Upper lobe of left lung (tissue), 6 donors: ENCODE measurements around the gene TTC9C. TPM values are rescaled to one million over a fixed set of nuclear protein-coding genes. Genes with fewer than 3 reads are reported as not detected.
"Not testable (repeated sequence)": the region's sequence is repeated elsewhere in the genome, so short reads cannot be mapped to it uniquely, and the experiment has no call there.

Source experiments
- ATAC-seq, 2 donors: fragments of 200-7000 bp; cut with Tn5 transposase; one replicate each; pipeline ENCODE4 v1.9.1; 2022; ENCODE audit warnings: mild to moderate bottlenecking in 2 of 2, moderate library complexity in 2 of 2; ENCODE audit not compliant: low FRiP score in 2 of 2
- DNase-seq, 2 donors: peaks; one replicate each; pipeline ENCODE4 v3.0.0-alpha.2; 2019 to 2020
- H3K27ac ChIP-seq, 4 donors: fragments of 200-600 bp; sonication (generic); one replicate each; pipeline ENCODE4 v1.5.1; 2016 to 2019
- H3K27me3 ChIP-seq, 4 donors: fragments of 200-600 bp; sonication (generic); one replicate each; pipeline ENCODE4 v1.5.1; 2017 to 2019
- H3K36me3 ChIP-seq, 4 donors: fragments of 200-600 bp; sonication (generic); one replicate each; pipeline ENCODE4 v1.5.1; 2016 to 2019
- H3K4me1 ChIP-seq, 4 donors: fragments of 200-600 bp; sonication (generic); one replicate each; pipeline ENCODE4 v1.5.1; 2018 to 2019
- H3K4me3 ChIP-seq, 4 donors: fragments of 200-600 bp; sonication (generic); one replicate each; pipeline ENCODE4 v1.5.1; 2017 to 2019; ENCODE audit warnings: mild to moderate bottlenecking in 2 of 4, moderate library complexity in 1 of 4
- H3K9me3 ChIP-seq, 4 donors: fragments of 200-600 bp; sonication (generic); one replicate each; pipeline ENCODE4 v1.5.1; 2018 to 2019
- CTCF ChIP-seq, 6 experiments: fragments of 450-650 bp in 4 of 6; fragments of 200-600 bp in 2 of 6; sonication (generic) in 2 of 6; IDR thresholded peaks; one replicate each; pipeline ENCODE4 v1.5.1; 2016 to 2019; ENCODE audit warnings: antibody characterized with exemption in 6 of 6
- EP300 ChIP-seq, 4 donors: sonication (generic); formaldehyde crosslinking; IDR thresholded peaks; one replicate each; pipeline ENCODE4 v1.5.1; 2017; ENCODE audit warnings: antibody characterized with exemption in 4 of 4, control low read depth in 2 of 4
- POLR2A ChIP-seq, 4 donors: fragments of 450-650 bp; IDR thresholded peaks; one replicate each; pipeline ENCODE4 v1.5.1; 2016 to 2017; ENCODE audit warnings: antibody characterized with exemption in 4 of 4, mild to moderate bottlenecking in 2 of 4
- POLR2AphosphoS5 ChIP-seq, 2 donors: sonication (generic); formaldehyde crosslinking; IDR thresholded peaks; one replicate each; pipeline ENCODE4 v1.5.1; 2017; ENCODE audit warnings: antibody characterized with exemption in 2 of 2
- WGBS, 2 donors: methylation state at CpG; one replicate each; pipeline ENCODE4 v1.1.5; 2017 to 2018; 5-methylcytosine and 5-hydroxymethylcytosine counted together
- total RNA-seq, 6 donors: library from RNA; depleted of rRNA in 4 of 6; stranded (reverse); fragments of >200 nt in 4 of 6; gene quantifications; one replicate each; pipeline versions ENCODE4 v1.1.0 to v1.2.1, GENCODE V29; 2016 to 2021
- donor health status: DM: no; HTN: no; CAD: no; lungs with moderate emphysema.
- donor health status: DM: no; HTN: yes; CAD: no; lungs with severe emphysema.

Gene TTC9C
- total RNA-seq, 6 donors from 2014 or later, result 18.9 to 31.5 (median 28.6) TPM

DNA sequence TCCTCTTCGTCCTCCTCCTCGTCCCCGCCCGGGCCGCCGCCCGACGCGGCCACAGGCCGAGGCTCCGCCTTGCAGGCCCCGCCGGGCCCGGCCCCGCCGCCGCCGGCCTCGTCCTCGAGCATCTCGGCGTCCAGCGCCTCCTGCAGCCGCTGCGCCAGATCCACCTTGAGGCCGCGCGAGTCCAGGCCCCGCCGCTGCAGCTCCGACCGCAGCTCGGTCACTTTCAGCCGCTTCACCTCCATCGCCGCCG lies 1.4 kb upstream of the TTC9C start:
- TF ChIP-seq POLR2AphosphoS5 (IDR thresholded peaks at IDR 0.05) (no peak), POLR2A (IDR thresholded peaks at IDR 0.05) (no peak), CTCF (IDR thresholded peaks at IDR 0.05) (peak in 1 of 6 experiments; percentile 5), EP300 (IDR thresholded peaks at IDR 0.05) (no peak)
- Histone ChIP-seq H3K27ac (peak overlapping the region; percentile 86 to 95 (median 93)), H3K4me1 (peaks cover 40 to 61% (median 47%) of the 10 kb centered on the region in 4 donors), H3K27me3 (no peaks in the 10 kb centered on the region), H3K9me3 (no peaks in the 10 kb centered on the region), H3K4me3 (peak overlapping the region; percentile 84 to 100 (median 98)), H3K36me3 (peaks cover 17 to 43% (median 24%) of the 10 kb centered on the region in 4 donors)
- 0% methylated on average over 7 to 11 of the region's 37 CpGs for WGBS, 2 donors
- DNase-seq (no peak), ATAC-seq (peak in 1 of 2 donors; percentile 26)

DNA sequence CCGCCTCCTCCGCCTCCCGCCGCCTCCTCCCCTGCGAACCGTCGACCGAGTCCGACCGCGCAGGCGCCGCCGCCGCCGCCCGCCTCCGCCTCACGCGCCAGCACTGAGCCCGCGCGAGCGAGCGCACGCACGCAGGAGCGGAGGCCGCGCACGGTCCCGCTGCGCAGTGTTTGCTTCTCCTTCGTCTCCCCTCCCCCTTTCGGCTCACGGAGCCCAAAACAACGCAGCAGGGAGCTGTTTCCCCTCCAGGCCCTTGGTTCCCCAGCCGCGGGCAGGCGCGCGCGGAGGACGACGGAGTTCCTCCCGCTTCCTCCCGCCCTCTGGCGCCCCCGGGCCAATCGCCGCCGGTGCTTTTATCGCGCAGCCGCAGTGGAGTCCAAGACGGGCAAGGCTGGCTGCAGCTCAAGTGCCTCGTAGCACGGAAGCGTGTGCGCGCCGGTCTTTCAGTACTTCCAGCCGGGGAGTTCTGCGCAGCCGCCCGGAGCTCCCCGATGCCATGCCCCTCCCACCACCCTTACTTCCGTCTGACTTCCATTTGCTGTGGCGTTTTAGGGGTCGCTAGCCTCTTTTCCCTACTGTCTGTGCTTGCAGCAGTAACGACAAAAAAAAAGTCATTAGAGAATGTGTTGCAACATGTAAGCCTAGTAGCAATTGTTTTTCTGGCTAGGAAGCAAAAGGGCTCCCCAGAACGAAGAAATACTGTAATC lies 968 bp upstream of the TTC9C start, which contains the start of gene HNRNPUL2:
HNRNPUL2 (minus strand) TSS at position 293 of the 707 bp plus-strand sequence. CDS start 301 bp downstream, outside the sequence.
- H3K27ac ChIP-seq, result peak within 1 kb of the TSS; percentile 86 to 95 (median 93)
- peak within 1 kb of the TSS; percentile 84 to 100 (median 98) for H3K4me3 ChIP-seq
- TF ChIP-seq POLR2A (IDR thresholded peaks at IDR 0.05) (peak; percentile 73 to 99 (median 89)), CTCF (IDR thresholded peaks at IDR 0.05) (peak in 5 of 6 experiments; percentile 14 to 28 (median 20)), EP300 (IDR thresholded peaks at IDR 0.05) (peak in 1 of 4 donors; percentile 59), POLR2AphosphoS5 (IDR thresholded peaks at IDR 0.05) (peak; percentile 95 to 97)
- no peaks in the 10 kb centered on the region for H3K27me3 ChIP-seq
- WGBS, 2 donors, result 0 to 1% methylated on average over 24 to 32 of the region's 72 CpGs
- H3K4me1 ChIP-seq, result peaks cover 39 to 61% (median 48%) of the 10 kb centered on the region in 4 donors
- ATAC-seq (peak; percentile 95 to 98), DNase-seq (peak; percentile 99)
- H3K9me3 ChIP-seq, result no peaks in the 10 kb centered on the region
- peaks cover 13 to 42% (median 19%) of the 10 kb centered on the region in 4 donors for H3K36me3 ChIP-seq

GRCh38 chr11:62727872-62728170 lies 465 bp upstream of the TTC9C start:
- peak in 1 of 2 donors; percentile 84 for DNase-seq
- 0 to 1% methylated on average over 20 of the region's 20 CpGs for WGBS, 2 donors
- Histone ChIP-seq H3K4me1 (peaks cover 39 to 61% (median 49%) of the 10 kb centered on the region in 4 donors), H3K27me3 (no peaks in the 10 kb centered on the region), H3K27ac (peak overlapping the region; percentile 86 to 95 (median 93)), H3K36me3 (peaks cover 13 to 42% (median 14%) of the 10 kb centered on the region in 4 donors), H3K4me3 (peak overlapping the region; percentile 51 to 98 (median 90)), H3K9me3 (no peaks in the 10 kb centered on the region)
- TF ChIP-seq POLR2A (IDR thresholded peaks at IDR 0.05) (no peak), EP300 (IDR thresholded peaks at IDR 0.05) (no peak), CTCF (IDR thresholded peaks at IDR 0.05) (no peak), POLR2AphosphoS5 (IDR thresholded peaks at IDR 0.05) (no peak)
- ATAC-seq, result peak; percentile 87 to 92

DNA sequence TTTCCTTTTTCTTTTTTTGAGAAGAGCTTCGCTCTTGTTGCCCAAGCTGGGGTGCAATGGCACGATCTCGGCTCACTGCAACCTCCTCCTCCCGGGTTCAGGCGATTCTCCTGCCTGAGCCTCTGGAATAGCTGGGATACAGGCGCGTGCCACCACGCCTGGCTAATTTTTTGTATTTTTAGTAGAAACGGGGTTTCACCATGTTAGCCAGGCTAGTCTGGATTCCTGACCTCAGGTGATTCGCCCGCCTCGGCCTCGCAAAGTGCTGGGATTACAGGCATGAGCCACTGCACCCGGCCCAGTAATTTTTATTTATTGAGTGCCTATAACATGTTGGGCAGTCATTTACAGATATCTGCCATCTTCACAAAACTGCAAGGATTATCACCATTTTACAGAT lies 1.8 kb downstream of the TTC9C start:
- not testable (repeated sequence) for DNase-seq, H3K9me3 ChIP-seq, ATAC-seq, H3K27ac ChIP-seq, H3K27me3 ChIP-seq
- 86% methylated on average over 14 of the region's 14 CpGs for WGBS, 2 donors
- H3K4me3 ChIP-seq, result peak overlapping the region in 2 of 4 donors; percentile 97 to 98
- H3K4me1 ChIP-seq, result peaks cover 19 to 42% (median 31%) of the 10 kb centered on the region in 4 donors
- peaks cover 2 to 49% (median 25%) of the 10 kb centered on the region in 4 donors for H3K36me3 ChIP-seq

DNA sequence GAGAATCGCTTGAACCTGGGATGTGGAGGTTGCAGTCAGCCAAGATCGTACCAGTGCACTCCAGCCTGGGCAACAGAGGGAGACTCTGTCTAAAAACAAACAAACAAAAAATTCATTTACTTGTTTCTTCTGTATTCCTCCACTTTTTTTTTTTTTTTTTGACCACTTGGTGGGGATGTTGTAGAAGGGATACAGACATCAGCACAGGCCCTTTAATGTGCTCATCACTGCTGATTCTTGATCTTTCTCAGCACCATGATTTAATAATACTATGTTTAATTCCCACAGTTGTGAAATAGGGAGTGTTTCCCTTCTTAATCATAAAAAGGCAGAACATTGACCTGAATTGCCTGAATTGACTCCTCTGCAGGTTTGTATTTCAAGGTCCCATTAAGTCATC lies 4.5 kb downstream of the TTC9C start:
- no peak for DNase-seq
- peaks cover 7 to 72% (median 42%) of the 10 kb centered on the region in 4 donors for H3K36me3 ChIP-seq
- WGBS, 2 donors, result 80 to 89% methylated on average over 2 of the region's 2 CpGs
- TF ChIP-seq POLR2AphosphoS5 (IDR thresholded peaks at IDR 0.05) (no peak), CTCF (IDR thresholded peaks at IDR 0.05) (no peak), POLR2A (IDR thresholded peaks at IDR 0.05) (no peak), EP300 (IDR thresholded peaks at IDR 0.05) (no peak)
- no peak overlapping the region for H3K4me3 ChIP-seq
- ATAC-seq, result no peak
- H3K9me3 ChIP-seq, result no peaks in the 10 kb centered on the region
- H3K4me1 ChIP-seq, result peaks cover 16 to 30% (median 22%) of the 10 kb centered on the region in 4 donors
- no peak overlapping the region for H3K27ac ChIP-seq
- H3K27me3 ChIP-seq, result no peaks in the 10 kb centered on the region
